Measurements from ENCODE around the gene SGPP1.

The SGPP1 gene

DNA sequence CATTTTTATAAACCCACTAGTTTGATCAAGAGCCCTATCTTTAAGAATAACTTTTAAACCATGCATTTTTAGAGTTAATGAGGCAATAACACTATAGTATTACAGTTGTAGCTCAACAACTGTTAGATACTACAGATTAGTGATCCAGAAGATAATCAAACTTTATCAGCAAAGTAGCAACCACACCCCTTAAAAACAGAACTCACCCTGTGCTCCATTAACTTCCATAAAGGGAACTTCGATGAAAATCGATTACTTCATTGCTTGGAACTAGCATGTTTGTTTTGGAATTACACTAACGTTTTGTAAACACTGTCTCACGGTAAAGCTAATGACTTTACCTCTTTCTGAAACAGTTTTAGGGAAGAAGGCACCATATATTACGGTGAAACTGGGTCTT is 1.4 kb downstream of the SGPP1 start:
- Histone ChIP-seq H3K27ac (no peak overlapping the region), H3K4me3 (peak overlapping the region; percentile 97)
- TF ChIP-seq, protein P1, sequence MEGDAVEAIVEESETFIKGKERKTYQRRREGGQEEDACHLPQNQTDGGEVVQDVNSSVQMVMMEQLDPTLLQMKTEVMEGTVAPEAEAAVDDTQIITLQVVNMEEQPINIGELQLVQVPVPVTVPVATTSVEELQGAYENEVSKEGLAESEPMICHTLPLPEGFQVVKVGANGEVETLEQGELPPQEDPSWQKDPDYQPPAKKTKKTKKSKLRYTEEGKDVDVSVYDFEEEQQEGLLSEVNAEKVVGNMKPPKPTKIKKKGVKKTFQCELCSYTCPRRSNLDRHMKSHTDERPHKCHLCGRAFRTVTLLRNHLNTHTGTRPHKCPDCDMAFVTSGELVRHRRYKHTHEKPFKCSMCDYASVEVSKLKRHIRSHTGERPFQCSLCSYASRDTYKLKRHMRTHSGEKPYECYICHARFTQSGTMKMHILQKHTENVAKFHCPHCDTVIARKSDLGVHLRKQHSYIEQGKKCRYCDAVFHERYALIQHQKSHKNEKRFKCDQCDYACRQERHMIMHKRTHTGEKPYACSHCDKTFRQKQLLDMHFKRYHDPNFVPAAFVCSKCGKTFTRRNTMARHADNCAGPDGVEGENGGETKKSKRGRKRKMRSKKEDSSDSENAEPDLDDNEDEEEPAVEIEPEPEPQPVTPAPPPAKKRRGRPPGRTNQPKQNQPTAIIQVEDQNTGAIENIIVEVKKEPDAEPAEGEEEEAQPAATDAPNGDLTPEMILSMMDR (IDR thresholded peaks at IDR 0.05) = no peak
- no peak for DNase-seq (ENCODE audit: low spot score)

DNA sequence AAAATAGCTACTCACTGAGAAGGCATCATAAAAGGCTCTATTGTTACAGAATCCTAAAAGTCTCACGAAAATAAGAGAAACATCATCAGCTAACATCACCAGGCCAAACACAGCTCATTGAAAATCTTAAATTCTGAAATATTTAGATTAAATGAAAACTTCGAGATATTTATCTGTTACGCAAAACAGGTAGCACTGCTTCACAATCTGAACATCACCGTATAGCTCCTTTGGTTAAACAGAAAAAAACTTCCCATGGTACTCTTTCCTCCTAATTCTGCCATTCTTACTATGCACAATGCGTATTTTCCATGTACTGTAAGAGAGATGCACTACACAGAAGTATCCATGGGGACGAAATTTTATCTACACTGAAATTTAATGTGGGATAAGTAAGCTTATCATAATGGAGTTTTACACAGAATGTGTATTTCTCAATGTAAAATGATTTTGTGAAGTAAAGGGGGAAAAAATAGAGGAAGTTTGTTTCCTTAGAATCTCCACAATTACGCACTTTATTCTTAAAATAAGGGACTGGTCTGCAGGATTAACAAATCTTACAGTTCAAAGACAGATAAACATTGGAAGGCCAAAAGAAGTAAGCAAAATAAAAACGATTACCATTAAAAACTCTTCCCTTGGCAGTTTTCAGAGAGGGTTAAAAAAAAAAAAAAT is 1.9 kb downstream of the SGPP1 start:
- TF ChIP-seq, protein P1 (IDR thresholded peaks at IDR 0.05) = no peak
- DNase-seq (ENCODE audit: low spot score) = no peak
- peak overlapping the region; percentile 97 for H3K4me3 ChIP-seq
- no peak overlapping the region for H3K27ac ChIP-seq

DNA sequence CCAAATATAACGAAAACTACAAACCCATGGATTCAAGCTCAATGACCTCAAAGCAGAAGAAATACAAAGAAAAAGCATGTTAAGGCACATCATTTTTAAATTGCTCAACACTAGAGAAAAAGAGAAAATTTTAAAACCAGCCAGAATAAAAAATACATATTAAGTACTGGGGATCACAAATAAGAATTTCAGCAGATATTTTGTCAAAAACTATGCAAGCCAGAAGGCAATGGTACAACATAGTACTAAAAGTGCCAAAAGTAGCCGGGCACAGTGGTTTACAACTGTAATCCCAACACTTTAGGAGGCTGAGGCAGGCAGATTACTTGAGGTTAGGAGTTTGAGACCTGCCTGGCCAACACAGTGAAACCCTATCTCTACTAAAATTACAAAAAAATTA is 10.2 kb downstream of the SGPP1 start:
- DNase-seq (ENCODE audit: low spot score) = no peak

DNA sequence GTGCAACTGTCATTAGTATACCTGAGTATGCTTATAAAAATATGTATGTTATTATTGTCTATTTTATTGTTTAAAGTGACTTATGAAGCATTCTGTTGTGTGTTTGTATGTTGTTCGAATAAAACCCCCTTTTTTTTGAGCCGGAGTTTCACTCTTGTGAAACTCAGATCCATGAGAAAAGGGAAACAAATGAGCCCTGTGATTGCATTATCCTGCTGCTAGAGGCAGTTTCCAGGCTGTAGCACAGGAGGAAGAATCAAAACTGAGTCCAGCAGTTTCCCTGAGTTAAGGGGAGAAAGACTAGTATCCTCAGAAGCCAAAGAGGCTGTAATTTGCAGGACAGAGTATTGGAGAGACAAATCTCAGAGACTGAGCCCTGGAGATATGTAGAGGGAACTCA is 12.5 kb downstream of the SGPP1 start:
- TF ChIP-seq, protein P1 (IDR thresholded peaks at IDR 0.05) = no peak
- no peak for DNase-seq (ENCODE audit: low spot score)
- Histone ChIP-seq H3K4me3 (no peak overlapping the region), H3K27ac (no peak overlapping the region)

More for the DNA sequence above, 10.2 kb downstream of the SGPP1 start:
- H3K27ac ChIP-seq = no peak overlapping the region
- TF ChIP-seq, protein P1 (IDR thresholded peaks at IDR 0.05) = no peak
- no peak overlapping the region for H3K4me3 ChIP-seq

DNA sequence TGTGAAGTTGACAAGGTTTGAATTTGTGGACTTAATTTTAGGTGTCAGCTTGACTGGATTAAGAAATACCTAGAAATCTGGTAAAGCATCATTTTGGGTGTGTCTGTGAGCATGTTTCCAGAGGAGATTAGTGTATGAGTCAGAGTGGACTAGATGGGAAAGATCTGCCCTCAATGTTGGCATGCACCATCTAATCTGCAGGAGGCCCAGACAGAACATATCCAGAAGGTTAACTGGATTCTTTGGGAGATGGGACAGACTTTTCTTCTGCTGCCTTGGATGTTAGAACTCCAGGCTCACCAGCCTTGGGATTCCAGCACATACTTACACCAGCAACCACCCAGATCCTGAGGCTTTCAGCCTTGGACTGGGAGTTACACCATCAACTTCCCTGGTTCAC is 14.1 kb downstream of the SGPP1 start:
- no peak overlapping the region for H3K4me3 ChIP-seq
- DNase-seq (ENCODE audit: low spot score) = no peak
- TF ChIP-seq, protein P1 (IDR thresholded peaks at IDR 0.05) = no peak
- H3K27ac ChIP-seq = no peak overlapping the region

DNA sequence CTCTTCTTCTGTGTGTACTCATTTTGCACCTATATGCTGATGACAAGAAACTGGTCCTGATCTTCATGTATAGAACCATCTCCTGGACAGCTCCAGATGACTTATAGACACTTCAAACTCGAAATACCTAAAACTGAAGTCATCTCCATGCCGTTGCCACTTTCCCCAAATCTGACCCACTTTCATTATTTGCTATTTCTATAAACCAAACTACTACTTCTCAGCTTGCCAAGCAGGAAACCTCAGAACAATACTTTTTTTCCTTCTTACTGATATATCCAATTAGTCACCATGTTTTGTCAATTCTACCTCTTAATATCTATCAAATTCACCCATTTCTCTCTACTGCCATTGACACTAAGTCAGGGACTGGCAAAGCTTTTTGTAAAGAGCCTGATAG is 14.8 kb downstream of the SGPP1 start:
- TF ChIP-seq, protein P1 (IDR thresholded peaks at IDR 0.05) = no peak
- H3K27ac ChIP-seq = no peak overlapping the region

DNA sequence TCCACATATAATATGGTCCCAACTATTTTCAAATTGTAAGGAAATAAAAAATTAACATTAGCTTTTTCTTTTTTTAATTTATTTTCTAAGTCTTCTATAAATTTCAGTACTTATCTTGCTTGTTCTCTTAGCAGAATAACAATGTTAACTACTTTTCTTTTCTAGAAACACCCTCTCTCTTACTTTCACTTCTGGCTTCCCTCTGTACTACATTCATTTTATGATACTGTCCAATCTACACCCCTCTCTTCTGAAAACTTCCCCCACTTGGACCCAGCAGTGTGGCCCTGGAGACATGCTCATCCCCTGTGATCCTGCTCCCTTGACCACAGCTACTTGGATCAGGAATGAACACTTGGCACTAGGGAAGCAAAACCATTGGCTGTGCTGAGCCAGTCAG is 15.7 kb downstream of the SGPP1 start:
- DNase-seq (ENCODE audit: low spot score) = no peak
- Histone ChIP-seq H3K27ac (no peak overlapping the region), H3K4me3 (no peak overlapping the region)
- TF ChIP-seq, protein P1 (IDR thresholded peaks at IDR 0.05) = no peak

More for the DNA sequence above, 14.8 kb downstream of the SGPP1 start:
- no peak overlapping the region for H3K4me3 ChIP-seq
- no peak for DNase-seq (ENCODE audit: low spot score)

All from coronary artery (tissue), 2 donors.